ENCODE data around the gene RABEPK. TPM values are rescaled to one million over a fixed set of nuclear protein-coding genes. Genes with fewer than 3 reads are reported as not detected.

RABEPK gene
- total and polyA plus RNA-seq, 10 of the 15 experiments (the other 5 are each of a cell fraction or from before 2014, with no cell fraction given), result 26.9 to 59.8 (median 39.4) TPM

- peak; percentile 47 for TF ChIP-seq MYC (IDR thresholded peaks at IDR 0.05; ENCODE audit: insufficient read depth, insufficient read length, insufficient replicate concordance, low read length, severe bottlenecking)
- no peak for TF ChIP-seq MEF2B (IDR thresholded peaks at IDR 0.05; ENCODE audit: partially characterized antibody, poor library complexity, severe bottlenecking)
- peak; percentile 80 for TF ChIP-seq CEBPZ (IDR thresholded peaks at IDR 0.05; ENCODE audit: low read depth, low read length)
- peak; percentile 93 for TF ChIP-seq POU2F2 (IDR thresholded peaks at IDR 0.05; ENCODE audit: borderline replicate concordance, low read depth, low read length)
- TF ChIP-seq BRCA1 (IDR thresholded peaks at IDR 0.05; ENCODE audit: low read depth, low read length), result no peak
- no peak for TF ChIP-seq RAD51 (IDR thresholded peaks at IDR 0.05)
- TF ChIP-seq HDAC6 (IDR thresholded peaks at IDR 0.05; ENCODE audit: unreplicated experiment), result peak; percentile 37
- TF ChIP-seq CREB1 (IDR thresholded peaks at IDR 0.05; ENCODE audit: low read depth), result peak; percentile 97
- no peak for TF ChIP-seq NRF1 (conservative IDR thresholded peaks at IDR 0.05; ENCODE audit: low read depth, low read length)
- peak; percentile 53 for TF ChIP-seq SKIL (IDR thresholded peaks at IDR 0.05; ENCODE audit: low read depth, poor library complexity, severe bottlenecking)
- TF ChIP-seq, protein P1, sequence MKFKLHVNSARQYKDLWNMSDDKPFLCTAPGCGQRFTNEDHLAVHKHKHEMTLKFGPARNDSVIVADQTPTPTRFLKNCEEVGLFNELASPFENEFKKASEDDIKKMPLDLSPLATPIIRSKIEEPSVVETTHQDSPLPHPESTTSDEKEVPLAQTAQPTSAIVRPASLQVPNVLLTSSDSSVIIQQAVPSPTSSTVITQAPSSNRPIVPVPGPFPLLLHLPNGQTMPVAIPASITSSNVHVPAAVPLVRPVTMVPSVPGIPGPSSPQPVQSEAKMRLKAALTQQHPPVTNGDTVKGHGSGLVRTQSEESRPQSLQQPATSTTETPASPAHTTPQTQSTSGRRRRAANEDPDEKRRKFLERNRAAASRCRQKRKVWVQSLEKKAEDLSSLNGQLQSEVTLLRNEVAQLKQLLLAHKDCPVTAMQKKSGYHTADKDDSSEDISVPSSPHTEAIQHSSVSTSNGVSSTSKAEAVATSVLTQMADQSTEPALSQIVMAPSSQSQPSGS (IDR thresholded peaks at IDR 0.05; ENCODE audit: low read length), result no peak
- TF ChIP-seq ZNF687 (IDR thresholded peaks at IDR 0.05), result peak; percentile 60
- no peak for TF ChIP-seq SRF (IDR thresholded peaks at IDR 0.05; ENCODE audit: low read depth in 2 of 2, low read length in 2 of 2)
- peak; percentile 8 for TF ChIP-seq SIX5 (IDR thresholded peaks at IDR 0.05; ENCODE audit: low read depth, low read length, severe bottlenecking)
- no peak for TF ChIP-seq JUNB (IDR thresholded peaks at IDR 0.05)
Measured at GRCh38 chr9:125241000-125241862, 40.9 kb downstream of the RABEPK start, which contains the start of gene HSPA5 (continued).
